GM23338 (cell line): ENCODE results near the gene MYLK. TPM values are rescaled to one million over a fixed set of nuclear protein-coding genes. Genes with fewer than 3 reads are reported as not detected.

Source experiments
- ATAC-seq: fragments of 200-7000 bp; cut with Tn5 transposase; 3 replicates; pipeline ENCODE4 v1.9.1; 2020
- DNase-seq: peaks from one replicate; pipeline ENCODE4 v3.0.0-alpha.2; 2015; ENCODE audit warnings: low spot score
- H2AFZ ChIP-seq: fragments of 200-600 bp; sonication (generic); 2 replicates; pipeline ENCODE4 v1.8.0; 2016; ENCODE audit warnings: antibody characterized with exemption, mild to moderate bottlenecking, moderate library complexity
- H3F3A ChIP-seq: fragments of 200-600 bp; sonication (generic); replicated peaks from 2 replicates; pipeline ENCODE4 v1.8.0; 2017; ENCODE audit warnings: antibody characterized with exemption, mixed run types, low read depth
- H3K27ac ChIP-seq: fragments of 200-600 bp; sonication (generic); 2 replicates; pipeline ENCODE4 v1.6.1; 2016; ENCODE audit warnings: low read depth
- H3K27me3 ChIP-seq: fragments of 200-600 bp; sonication (generic); 2 replicates; pipeline ENCODE4 v1.8.0; 2016; ENCODE audit warnings: mild to moderate bottlenecking, mixed run types, moderate library complexity; ENCODE audit not compliant: insufficient read depth
- H3K36me3 ChIP-seq: fragments of 200-600 bp; sonication (generic); 2 replicates; pipeline ENCODE4 v1.8.0; 2016; ENCODE audit warnings: mild to moderate bottlenecking; ENCODE audit not compliant: insufficient read depth
- H3K4me1 ChIP-seq: fragments of 200-600 bp; sonication (generic); 2 replicates; pipeline ENCODE4 v1.8.0; 2016; ENCODE audit warnings: mild to moderate bottlenecking, moderate library complexity; ENCODE audit not compliant: insufficient read depth
- H3K4me2 ChIP-seq: fragments of 200-600 bp; sonication (generic); 2 replicates; pipeline ENCODE4 v1.7.1; 2017; ENCODE audit warnings: mixed run types
- H3K4me3 ChIP-seq: fragments of 200-600 bp; sonication (generic); 2 replicates; pipeline ENCODE4 v1.6.1; 2016; ENCODE audit warnings: mixed run types
- H3K79me2 ChIP-seq: fragments of 200-600 bp; sonication (generic); replicated peaks from 2 replicates; pipeline ENCODE4 v1.8.0; 2017; ENCODE audit warnings: mild to moderate bottlenecking; ENCODE audit not compliant: insufficient read depth
- H3K9me2 ChIP-seq: fragments of 200-600 bp; sonication (generic); 2 replicates; pipeline ENCODE4 v1.8.0; 2017; ENCODE audit not compliant: insufficient read depth
- H4K20me1 ChIP-seq: fragments of 200-600 bp; sonication (generic); replicated peaks from 2 replicates; pipeline ENCODE4 v1.8.0; 2017; ENCODE audit warnings: mild to moderate bottlenecking; ENCODE audit not compliant: insufficient read depth
- H3K27ac Mint-ChIP-seq: 2 replicates; pipeline ENCODE4 v1.8.0; 2020; ENCODE audit warnings: inconsistent platforms, mild to moderate bottlenecking, moderate library complexity, mixed read lengths
- H3K27me3 Mint-ChIP-seq: 3 replicates; pipeline ENCODE4 v1.8.0; 2022; ENCODE audit warnings: low read depth, mild to moderate bottlenecking, moderate library complexity, mixed read lengths, inconsistent platforms; ENCODE audit not compliant: insufficient read depth, poor library complexity
- H3K36me3 Mint-ChIP-seq: 3 replicates; pipeline ENCODE4 v1.8.0; 2021; ENCODE audit warnings: low read depth, mild to moderate bottlenecking, inconsistent platforms, moderate library complexity, mixed read lengths
- H3K4me1 Mint-ChIP-seq: 3 replicates; pipeline ENCODE4 v1.8.0; 2020; ENCODE audit warnings: mild to moderate bottlenecking, inconsistent platforms, mixed read lengths
- H3K4me3 Mint-ChIP-seq: 3 replicates; pipeline ENCODE4 v1.8.0; 2021; ENCODE audit warnings: moderate library complexity, mild to moderate bottlenecking, inconsistent platforms, mixed read lengths
- H3K9me3 Mint-ChIP-seq: 3 replicates; pipeline ENCODE4 v1.8.0; 2020; ENCODE audit warnings: moderate library complexity, mild to moderate bottlenecking, inconsistent platforms, mixed read lengths
- CREB1 ChIP-seq: fragments of 250-450 bp; sonication (Bioruptor Pico); IDR thresholded peaks from 2 replicates; pipeline ENCODE4 v1.5.0; 2020; ENCODE audit warnings: low read depth, mild to moderate bottlenecking, moderate library complexity
- CTCF ChIP-seq, 2 experiments: fragments of 200-600 bp in 1 of 2; sonication (generic) in 1 of 2; conservative IDR thresholded peaks; 2 replicates each; pipeline versions ENCODE4 v1.5.1 to v1.6.1; 2016 to 2017; ENCODE audit warnings: antibody characterized with exemption in 2 of 2, low read depth in 2 of 2, mild to moderate bottlenecking in 2 of 2, moderate library complexity in 1 of 2
- ETS1 ChIP-seq: IDR thresholded peaks from 2 replicates; pipeline ENCODE4 v1.6.1; 2016; ENCODE audit warnings: antibody characterized with exemption
- EZH2 ChIP-seq: fragments of 200-600 bp; sonication (generic); IDR thresholded peaks from one replicate; pipeline ENCODE4 v1.8.0; 2017; ENCODE audit warnings: antibody characterized with exemption, mild to moderate bottlenecking, low read depth; ENCODE audit not compliant: unreplicated experiment
- EZH2phosphoT487 ChIP-seq: fragments of 200-600 bp; sonication (generic); IDR thresholded peaks from one replicate; pipeline ENCODE4 v1.8.1; 2018; ENCODE audit warnings: antibody characterized with exemption; ENCODE audit not compliant: unreplicated experiment
- JUNB ChIP-seq: IDR thresholded peaks from one replicate; pipeline ENCODE4 v1.6.1; 2016; ENCODE audit warnings: antibody characterized with exemption; ENCODE audit not compliant: unreplicated experiment
- NANOG ChIP-seq: IDR thresholded peaks from 2 replicates; pipeline ENCODE4 v1.6.1; 2016; ENCODE audit warnings: antibody characterized with exemption, borderline replicate concordance
- POLR2AphosphoS5 ChIP-seq: IDR thresholded peaks from 2 replicates; pipeline ENCODE4 v1.6.1; 2016; ENCODE audit warnings: antibody characterized with exemption, low read depth
- REST ChIP-seq: IDR thresholded peaks from one replicate; pipeline ENCODE4 v1.6.1; 2018; ENCODE audit warnings: antibody characterized with exemption; ENCODE audit not compliant: unreplicated experiment
- STAT1 ChIP-seq: IDR thresholded peaks from one replicate; pipeline ENCODE4 v1.6.1; 2016; ENCODE audit warnings: antibody characterized with exemption; ENCODE audit not compliant: unreplicated experiment
- ZNF114 ChIP-seq: fragments of 250-450 bp; sonication (Bioruptor Pico); IDR thresholded peaks from 2 replicates; pipeline ENCODE4 v1.5.0; 2020; ENCODE audit warnings: mild to moderate bottlenecking, moderate library complexity
- ZNF331 ChIP-seq: fragments of 250-450 bp; sonication (Bioruptor Pico); IDR thresholded peaks from 2 replicates; pipeline ENCODE4 v1.5.0; 2020; ENCODE audit warnings: low read depth, mild to moderate bottlenecking, moderate library complexity
- ZNF462 ChIP-seq: fragments of 250-450 bp; sonication (Bioruptor Pico); IDR thresholded peaks from 2 replicates; pipeline ENCODE4 v1.5.0; 2020; ENCODE audit warnings: mild to moderate bottlenecking, moderate library complexity
- polyA plus RNA-seq: library from polyadenylated mRNA; unstranded; fragments of >200 nt; fragmentation: Nextera tagmentation; extraction: Ambion mirVana; gene quantifications from 2 replicates; pipeline ENCODE4 v1.2.1, GENCODE V29; 2016
- total RNA-seq: library from RNA; depleted of rRNA; stranded (reverse); fragments of >200 nt; shearing (Covaris generic); gene quantifications from 2 replicates; pipeline ENCODE4 v1.2.3, GENCODE V29; 2014

The MYLK gene
- total and polyA plus RNA-seq, 2 experiments from 2014 or later, result 11.5 to 17.9 TPM

- Mint-ChIP-seq H3K9me3 (no peaks in the 10 kb centered on the region), H3K4me3 (no peak overlapping the region), H3K27me3 (peaks cover 3% of the 10 kb centered on the region), H3K36me3 (peaks cover 9% of the 10 kb centered on the region), H3K27ac (no peak overlapping the region), H3K4me1 (peaks cover 11% of the 10 kb centered on the region)
- H3K9me2 ChIP-seq, result peaks cover 10% of the 10 kb centered on the region; the same call in 1 of the 2 replicates
- no peak for DNase-seq
- H3K79me2 ChIP-seq, result no peaks in the 10 kb centered on the region
- no peak overlapping the region for H2AFZ ChIP-seq
- 0 out of 2 replicates have a peak, but pooled peaks cover 9% of the 10 kb centered on the region for H3K4me1 ChIP-seq
- no peaks in the 10 kb centered on the region for H4K20me1 ChIP-seq
- no peaks in the 10 kb centered on the region for H3F3A ChIP-seq
- no peak overlapping the region for H3K4me3 ChIP-seq
- no peak overlapping the region for H3K27ac ChIP-seq
- no peak for ATAC-seq
- no peaks in the 10 kb centered on the region for H3K36me3 ChIP-seq
- no peak overlapping the region for H3K4me2 ChIP-seq
- no peaks in the 10 kb centered on the region for H3K27me3 ChIP-seq
- no peak for TF ChIP-seq NANOG
- no peak for TF ChIP-seq ZNF114 (CRISPR knock-in tag)
- TF ChIP-seq POLR2AphosphoS5, result no peak
- no peak for TF ChIP-seq ETS1
- no peak for TF ChIP-seq CTCF (conservative IDR thresholded peaks at IDR 0.05; ENCODE audit: low read depth in 2 of 2)
- TF ChIP-seq JUNB, result no peak
- TF ChIP-seq STAT1, result no peak
- TF ChIP-seq ZNF331 (CRISPR knock-in tag), result no peak
- TF ChIP-seq REST, result no peak
- no peak for TF ChIP-seq EZH2
- no peak for TF ChIP-seq EZH2phosphoT487
- TF ChIP-seq ZNF462 (CRISPR knock-in tag), result no peak
- no peak for TF ChIP-seq CREB1 (CRISPR knock-in tag)
These were observed 65.7 kb downstream of the MYLK start for GRCh38 chr3:123818324-123818920.
